K562 (cell line): ENCODE data around the gene ZNF350. TPM values are rescaled to one million over a fixed set of nuclear protein-coding genes. Genes with fewer than 3 reads are reported as not detected.

Experiments used
- AFF4 ChIP-seq: sonication (generic); formaldehyde crosslinking; IDR thresholded peaks from 2 replicates; pipeline ENCODE4 v1.8.0; 2023; ENCODE audit warnings: mild to moderate bottlenecking, missing genetic modification reagents
- CEBPB ChIP-seq: fragments of 450-650 bp; IDR thresholded peaks from 2 replicates; pipeline ENCODE4 v1.6.1; 2016; ENCODE audit warnings: missing genetic modification characterization, missing compliant biosample characterization
- ID3 ChIP-seq, 2 experiments: fragments of 250-450 bp in 1 of 2; fragments of 450-650 bp in 1 of 2; sonication (Bioruptor Pico) in 1 of 2; IDR thresholded peaks; 2 replicates each; pipeline versions ENCODE4 v1.6.1 to v1.8.0; 2016 to 2021; ENCODE audit warnings: mild to moderate bottlenecking in 2 of 2, moderate library complexity in 2 of 2, missing compliant biosample characterization in 1 of 2, missing genetic modification characterization in 1 of 2
- JUND ChIP-seq, 2 experiments: IDR thresholded peaks; 2 replicates in 1 of 2; 3 replicates in 1 of 2; pipeline ENCODE4 v1.6.1; 2011; ENCODE audit warnings: borderline replicate concordance in 2 of 2, low read depth in 2 of 2, low read length in 2 of 2, improper control_type of control experiment in 1 of 2, missing biosample characterization in 1 of 2, missing genetic modification characterization in 1 of 2, missing genetic modification reagents in 1 of 2
- MXI1 ChIP-seq: IDR thresholded peaks from 2 replicates; pipeline ENCODE4 v1.6.1; 2011; ENCODE audit warnings: low read depth, mild to moderate bottlenecking, improper control_type of control experiment, low read length
- NR4A1 ChIP-seq, 2 experiments: fragments of 250-450 bp in 1 of 2; fragments of 450-650 bp in 1 of 2; sonication (Bioruptor Pico) in 1 of 2; IDR thresholded peaks; 2 replicates each; pipeline versions ENCODE4 v1.4.0 to v1.6.1; 2016 to 2020; ENCODE audit warnings: mild to moderate bottlenecking in 2 of 2, missing compliant biosample characterization in 1 of 2, missing genetic modification characterization in 1 of 2, moderate library complexity in 1 of 2
- RFX5 ChIP-seq: IDR thresholded peaks from 2 replicates; pipeline ENCODE4 v1.6.1; 2011; ENCODE audit warnings: low read depth, mild to moderate bottlenecking, improper control_type of control experiment, low read length
- TBP ChIP-seq: optimal IDR thresholded peaks from 2 replicates; pipeline ENCODE3; 2011; ENCODE audit warnings: low read depth, low read length, improper control_type of control experiment
- VEZF1 ChIP-seq: fragments of 200-800 bp; sonication (Bioruptor generic); IDR thresholded peaks from 2 replicates; pipeline ENCODE4 v1.6.1; 2017; ENCODE audit warnings: missing genetic modification characterization, missing compliant biosample characterization
- XRCC3 ChIP-seq: fragments of 450-650 bp; IDR thresholded peaks from 2 replicates; pipeline ENCODE4 v1.6.1; 2017; ENCODE audit warnings: mild to moderate bottlenecking, moderate library complexity
- YY1 ChIP-seq, 3 experiments: IDR thresholded peaks; 2 replicates each; pipeline ENCODE4 v1.6.1; 2011; ENCODE audit warnings: low read length in 2 of 3, mild to moderate bottlenecking in 2 of 3, moderate library complexity in 2 of 3, borderline replicate concordance in 1 of 3, control low read depth in 1 of 3, low read depth in 1 of 3; ENCODE audit not compliant: insufficient read depth in 3 of 3, insufficient replicate concordance in 2 of 3, control insufficient read depth in 1 of 3, insufficient read length in 1 of 3; ENCODE audit errors: extremely low read depth in 1 of 3
- ZFP91 ChIP-seq: sonication (generic); formaldehyde crosslinking; IDR thresholded peaks from 2 replicates; pipeline ENCODE4 v1.8.0; 2022; ENCODE audit warnings: mild to moderate bottlenecking, missing genetic modification reagents
- ZNF253 ChIP-seq: fragments of 250-450 bp; sonication (Bioruptor Pico); conservative IDR thresholded peaks from 2 replicates; pipeline ENCODE4 v1.6.1; 2021; ENCODE audit warnings: mild to moderate bottlenecking
- ZSCAN29 ChIP-seq: fragments of 450-650 bp; IDR thresholded peaks from 2 replicates; pipeline ENCODE4 v1.6.1; 2017
- polyA plus RNA-seq, 8 experiments: library from polyadenylated mRNA; depleted of rRNA in 4 of 8; stranded (reverse) in 5 of 8; unstranded in 3 of 8; fragments of >200 nt; fragmentation: Nextera tagmentation in 2 of 8; fragmentation: Illumina TruSeq in 1 of 8; extraction: Ambion mirVana in 2 of 8; extraction: Trizol in 1 of 8; gene quantifications; 2 replicates each; pipeline versions ENCODE4 v1.2.1 to v1.2.3, GENCODE V29; 2011 to 2014; ENCODE audit warnings: inconsistent platforms in 1 of 8, missing spikeins in 1 of 8
- total RNA-seq, 7 experiments: library from RNA; depleted of rRNA in 6 of 7; stranded (reverse); fragments of >200 nt in 6 of 7; fragmentation: Illumina TruSeq in 2 of 7; extraction: Trizol in 2 of 7; gene quantifications; 2 replicates each; pipeline versions ENCODE4 v1.2.1 to v1.2.3, GENCODE V29; 2011 to 2021; ENCODE audit warnings: low replicate concordance in 1 of 7

Gene ZNF350
- total and polyA plus RNA-seq, 9 of the 15 experiments (the other 6 are each of a cell fraction or from before 2014, with no cell fraction given), result 1.7 to 4.8 (median 2.9) TPM

GRCh38 chr19:51986309-51987291, at the start of gene ZNF350 (continued):
- no peak for TF ChIP-seq VEZF1 (CRISPR knock-in tag)
- no peak for TF ChIP-seq TBP
- TF ChIP-seq YY1 (IDR thresholded peaks at IDR 0.05; ENCODE audit: borderline replicate concordance in 1 of 3, control insufficient read depth in 1 of 3, extremely low read depth in 1 of 3, insufficient read depth in 3 of 3, insufficient read length in 1 of 3, insufficient replicate concordance in 2 of 3, low read depth in 1 of 3, low read length in 2 of 3), result peak; percentile 96 to 100 (median 100)
- TF ChIP-seq XRCC3, result no peak
- TF ChIP-seq ZNF253 (CRISPR knock-in tag), result no peak
- TF ChIP-seq ZFP91, result no peak
- TF ChIP-seq MXI1, result no peak
- TF ChIP-seq NR4A1 (CRISPR knock-in tag; IDR thresholded peaks at IDR 0.05), result no peak
- no peak for TF ChIP-seq NR4A1 (tag; IDR thresholded peaks at IDR 0.05)
- TF ChIP-seq AFF4 (CRISPR knock-in tag), result no peak
- TF ChIP-seq CEBPB (tag), result no peak
- TF ChIP-seq ID3 (CRISPR knock-in tag; IDR thresholded peaks at IDR 0.05), result no peak
- TF ChIP-seq ID3 (tag; IDR thresholded peaks at IDR 0.05), result no peak
- TF ChIP-seq JUND (IDR thresholded peaks at IDR 0.05; ENCODE audit: borderline replicate concordance, low read depth, low read length), result peak; percentile 32; the same call in 1 of the 2 replicates
- TF ChIP-seq JUND (tag; IDR thresholded peaks at IDR 0.05; ENCODE audit: borderline replicate concordance, low read depth, low read length), result peak; percentile 51; the same call in 1 of the 3 replicates
- TF ChIP-seq ZSCAN29, result no peak
- TF ChIP-seq RFX5, result no peak
